Epithelial cell of esophagus (primary cell): Measurements from ENCODE around the gene HSD11B1.

Experiments used
- DNase-seq: peaks from one replicate; pipeline ENCODE4 v3.0.0; 2010; ENCODE audit warnings: low read depth
- H3K4me3 ChIP-seq: 2 replicates; pipeline ENCODE4 v1.5.1; 2011; ENCODE audit warnings: mild to moderate bottlenecking, low read length, control low read depth
- TF ChIP-seq, protein P1 (sequence below): IDR thresholded peaks from 2 replicates; pipeline ENCODE4 v1.5.1; 2011; ENCODE audit warnings: low read depth, mild to moderate bottlenecking, low read length, control low read depth, inconsistent platforms; ENCODE audit not compliant: insufficient read depth; ENCODE audit errors: missing control alignments

Gene HSD11B1

DNA sequence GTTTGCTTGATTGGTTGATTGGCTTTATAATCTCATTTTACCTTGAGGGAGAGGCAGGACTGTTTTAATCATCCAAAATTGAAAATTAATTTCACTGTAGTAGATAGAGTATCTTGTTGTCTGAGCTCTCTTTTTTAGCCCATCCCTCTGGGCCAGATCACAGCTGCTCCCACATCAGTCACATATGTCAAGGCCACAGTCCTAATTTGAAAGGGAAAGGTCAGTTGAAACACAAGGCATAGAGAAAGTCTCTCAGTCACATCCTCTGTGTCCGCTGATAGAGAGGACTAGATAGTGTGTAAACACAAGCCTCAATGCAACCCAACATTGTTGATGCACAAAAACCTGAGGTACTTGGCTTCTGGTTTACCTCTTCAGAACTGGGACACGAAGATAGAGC, 72.9 kb downstream of the HSD11B1 start:
- no peak overlapping the region for H3K4me3 ChIP-seq
- DNase-seq: peak; percentile 43
- TF ChIP-seq, protein P1, sequence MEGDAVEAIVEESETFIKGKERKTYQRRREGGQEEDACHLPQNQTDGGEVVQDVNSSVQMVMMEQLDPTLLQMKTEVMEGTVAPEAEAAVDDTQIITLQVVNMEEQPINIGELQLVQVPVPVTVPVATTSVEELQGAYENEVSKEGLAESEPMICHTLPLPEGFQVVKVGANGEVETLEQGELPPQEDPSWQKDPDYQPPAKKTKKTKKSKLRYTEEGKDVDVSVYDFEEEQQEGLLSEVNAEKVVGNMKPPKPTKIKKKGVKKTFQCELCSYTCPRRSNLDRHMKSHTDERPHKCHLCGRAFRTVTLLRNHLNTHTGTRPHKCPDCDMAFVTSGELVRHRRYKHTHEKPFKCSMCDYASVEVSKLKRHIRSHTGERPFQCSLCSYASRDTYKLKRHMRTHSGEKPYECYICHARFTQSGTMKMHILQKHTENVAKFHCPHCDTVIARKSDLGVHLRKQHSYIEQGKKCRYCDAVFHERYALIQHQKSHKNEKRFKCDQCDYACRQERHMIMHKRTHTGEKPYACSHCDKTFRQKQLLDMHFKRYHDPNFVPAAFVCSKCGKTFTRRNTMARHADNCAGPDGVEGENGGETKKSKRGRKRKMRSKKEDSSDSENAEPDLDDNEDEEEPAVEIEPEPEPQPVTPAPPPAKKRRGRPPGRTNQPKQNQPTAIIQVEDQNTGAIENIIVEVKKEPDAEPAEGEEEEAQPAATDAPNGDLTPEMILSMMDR: no peak

DNA sequence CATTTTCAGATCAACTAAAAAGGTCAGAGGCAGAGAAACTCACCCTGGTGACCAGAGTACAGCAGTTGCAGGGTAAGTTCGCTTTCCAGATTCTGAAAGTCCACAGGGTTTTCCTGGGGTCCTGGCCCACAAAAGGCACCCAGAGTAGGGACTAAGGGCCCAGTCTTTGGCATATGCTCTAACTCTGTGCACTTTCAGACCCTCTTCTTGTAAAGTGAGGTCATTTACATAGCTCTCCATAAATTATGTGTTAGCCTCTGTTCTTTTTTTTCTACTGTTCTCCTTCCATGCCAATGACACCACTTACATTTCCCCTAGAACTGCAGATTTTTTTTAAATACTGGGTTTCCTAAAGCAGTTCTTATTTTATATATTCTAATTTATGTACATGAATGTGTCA, 73.5 kb downstream of the HSD11B1 start:
- DNase-seq: peak; percentile 39
- TF ChIP-seq, protein P1: no peak
- H3K4me3 ChIP-seq: no peak overlapping the region

DNA sequence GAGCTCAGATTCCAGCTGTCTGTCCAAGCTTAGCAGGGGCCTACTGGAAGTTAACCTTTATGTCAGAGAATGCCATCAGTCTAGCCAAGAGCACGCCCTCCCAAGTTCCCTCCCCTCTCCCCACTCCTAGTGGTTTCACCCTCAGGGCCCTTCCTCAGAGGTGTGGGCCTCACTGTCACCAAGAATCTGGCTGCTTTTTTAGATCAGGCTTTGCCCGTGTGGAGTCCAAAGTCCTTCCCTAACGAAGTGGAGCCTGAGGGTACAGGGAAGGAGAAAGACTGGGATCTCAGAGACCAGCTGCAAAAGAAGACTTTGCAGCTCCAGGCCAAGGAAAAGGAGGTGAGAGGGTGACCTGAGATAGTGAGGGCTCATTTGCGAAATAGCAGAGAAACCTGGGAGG, 75.6 kb downstream of the HSD11B1 start:
- TF ChIP-seq, protein P1: no peak
- H3K4me3 ChIP-seq: no peak overlapping the region
- DNase-seq: peak; percentile 59

DNA sequence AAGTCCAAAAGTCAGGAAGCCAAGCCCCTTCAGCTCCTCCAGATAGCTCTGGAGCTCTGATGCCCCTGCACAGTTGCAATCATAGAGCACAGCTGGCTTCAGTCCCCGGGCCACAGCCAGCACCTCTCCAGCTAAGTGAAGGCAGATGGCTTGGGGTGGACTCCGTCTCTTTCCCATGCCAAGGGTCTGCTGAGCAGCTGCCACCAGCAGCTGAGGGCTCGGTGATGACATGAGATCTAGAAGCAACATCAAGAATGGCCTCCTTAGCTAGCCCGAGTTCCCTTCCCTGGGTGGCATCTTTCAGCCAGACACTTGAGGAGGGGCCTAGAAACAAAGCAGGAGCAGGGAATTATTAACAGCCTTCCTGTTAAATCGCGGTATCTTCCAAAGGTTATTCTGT, 78.7 kb downstream of the HSD11B1 start:
- TF ChIP-seq, protein P1: no peak
- peak overlapping the region; percentile 73 for H3K4me3 ChIP-seq

More for the DNA sequence above, 78.7 kb downstream of the HSD11B1 start:
- peak; percentile 50 for DNase-seq
